Myocyte (in vitro differentiated cells): ENCODE results near the gene CYTH1. TPM values are rescaled to one million over a fixed set of nuclear protein-coding genes. Genes with fewer than 3 reads are reported as not detected.
"Not testable (repeated sequence)": the region's sequence is repeated elsewhere in the genome, so short reads cannot be mapped to it uniquely, and the experiment has no call there.

Experiments used
- DNase-seq: peaks from one replicate; pipeline ENCODE4 v3.0.0-alpha.2; 2012; ENCODE audit warnings: low read depth
- total RNA-seq: library from RNA; depleted of rRNA; stranded (reverse); fragments of >200 nt; gene quantifications from 2 replicates; pipeline ENCODE4 v1.2.3, GENCODE V29; 2014

The CYTH1 gene
- total RNA-seq, 1 donor from 2014 or later: 43.0 TPM

- DNase-seq: no peak
These were observed 18.5 kb downstream of the CYTH1 start for GRCh38 chr17:78763561-78763960.

GRCh38 chr17:78761789-78762406 is 20.2 kb downstream of the CYTH1 start:
- DNase-seq: no peak

GRCh38 chr17:78759969-78760352 is 22.1 kb downstream of the CYTH1 start:
- no peak for DNase-seq

- peak; percentile 66 for DNase-seq
These were observed 22.7 kb downstream of the CYTH1 start for GRCh38 chr17:78759203-78759968.

- no peak for DNase-seq
These were observed 28.5 kb downstream of the CYTH1 start for GRCh38 chr17:78753316-78754250.

GRCh38 chr17:78751447-78752161 is 30.5 kb downstream of the CYTH1 start:
- DNase-seq: no peak

- DNase-seq: not testable (repeated sequence)
These were observed 31.1 kb downstream of the CYTH1 start for GRCh38 chr17:78751000-78751399.

GRCh38 chr17:78748730-78749317 is 33.2 kb downstream of the CYTH1 start:
- peak; percentile 84 for DNase-seq

GRCh38 chr17:78748048-78748729 is 33.9 kb downstream of the CYTH1 start:
- DNase-seq: no peak

GRCh38 chr17:78747488-78747887 is 34.6 kb downstream of the CYTH1 start:
- no peak for DNase-seq

GRCh38 chr17:78746949-78747269 is 35.2 kb downstream of the CYTH1 start:
- DNase-seq: no peak

GRCh38 chr17:78746263-78746948 is 35.7 kb downstream of the CYTH1 start:
- no peak for DNase-seq

- DNase-seq: peak; percentile 44
These were observed 36.5 kb downstream of the CYTH1 start for GRCh38 chr17:78745407-78746088.

GRCh38 chr17:78742901-78743300 is 39.2 kb downstream of the CYTH1 start:
- DNase-seq: no peak

- DNase-seq: no peak
These were observed 40.3 kb downstream of the CYTH1 start for GRCh38 chr17:78741644-78742284.

- DNase-seq: peak; percentile 54
These were observed 42.6 kb downstream of the CYTH1 start for GRCh38 chr17:78739331-78739931.

- no peak for DNase-seq
These were observed 43.4 kb downstream of the CYTH1 start for GRCh38 chr17:78738698-78739097.

GRCh38 chr17:78738278-78738677 is 43.8 kb downstream of the CYTH1 start:
- no peak for DNase-seq
